GM18505 (cell line): ENCODE results near the gene MARCHF10.

Source experiments
- ATAC-seq: cut with Tn5 transposase; IDR thresholded peaks from one replicate; pipeline ENCODE4 v1.9.1; 2021; ENCODE audit not compliant: unreplicated experiment
- POLR2A ChIP-seq: IDR thresholded peaks from 4 replicates; pipeline ENCODE4 v1.6.1; 2011; ENCODE audit warnings: borderline replicate concordance; ENCODE audit not compliant: insufficient read depth, insufficient read length; ENCODE audit errors: extremely low read depth

Gene MARCHF10

GRCh38 chr17:62717889-62718288 lies 90.2 kb downstream of the MARCHF10 start:
- TF ChIP-seq POLR2A, result no peak
- ATAC-seq, result no peak

- TF ChIP-seq POLR2A, result no peak
- ATAC-seq, result no peak
These were observed 90.6 kb downstream of the MARCHF10 start for GRCh38 chr17:62717589-62717855.

- ATAC-seq, result no peak
- no peak for TF ChIP-seq POLR2A
These were observed 91.1 kb downstream of the MARCHF10 start for GRCh38 chr17:62716834-62717588.

GRCh38 chr17:62715882-62716390 lies 92.2 kb downstream of the MARCHF10 start:
- no peak for TF ChIP-seq POLR2A
- ATAC-seq, result no peak

GRCh38 chr17:62714016-62714777 lies 93.9 kb downstream of the MARCHF10 start:
- no peak for ATAC-seq
- no peak for TF ChIP-seq POLR2A

- no peak for TF ChIP-seq POLR2A
- no peak for ATAC-seq
These were observed 94.8 kb downstream of the MARCHF10 start for GRCh38 chr17:62713086-62713881.

GRCh38 chr17:62712171-62712581 lies 95.9 kb downstream of the MARCHF10 start:
- ATAC-seq, result no peak
- no peak for TF ChIP-seq POLR2A

- ATAC-seq, result no peak
- TF ChIP-seq POLR2A, result no peak
These were observed 99.5 kb downstream of the MARCHF10 start for GRCh38 chr17:62708587-62708986.

GRCh38 chr17:62707425-62707739 lies 100.7 kb downstream of the MARCHF10 start:
- ATAC-seq, result no peak
- TF ChIP-seq POLR2A, result no peak

GRCh38 chr17:62706598-62707424 lies 101.3 kb downstream of the MARCHF10 start:
- no peak for TF ChIP-seq POLR2A
- ATAC-seq, result no peak

- no peak for TF ChIP-seq POLR2A
- ATAC-seq, result no peak
These were observed 102.1 kb downstream of the MARCHF10 start for GRCh38 chr17:62705778-62706597.

GRCh38 chr17:62705156-62705777 lies 102.8 kb downstream of the MARCHF10 start:
- ATAC-seq, result no peak
- no peak for TF ChIP-seq POLR2A
